Measurements from ENCODE around the gene H2AZ2. TPM values are rescaled to one million over a fixed set of nuclear protein-coding genes. Genes with fewer than 3 reads are reported as not detected.
A peak's percentile ranks its signal among the peaks of the same experiment; 100 is the strongest.
"Not testable (repeated sequence)": the region's sequence is repeated elsewhere in the genome, so short reads cannot be mapped to it uniquely, and the experiment has no call there.

H2AZ2 gene
- total RNA-seq, 4 donors from 2014 or later, result 207 to 242 (median 215) TPM

DNA sequence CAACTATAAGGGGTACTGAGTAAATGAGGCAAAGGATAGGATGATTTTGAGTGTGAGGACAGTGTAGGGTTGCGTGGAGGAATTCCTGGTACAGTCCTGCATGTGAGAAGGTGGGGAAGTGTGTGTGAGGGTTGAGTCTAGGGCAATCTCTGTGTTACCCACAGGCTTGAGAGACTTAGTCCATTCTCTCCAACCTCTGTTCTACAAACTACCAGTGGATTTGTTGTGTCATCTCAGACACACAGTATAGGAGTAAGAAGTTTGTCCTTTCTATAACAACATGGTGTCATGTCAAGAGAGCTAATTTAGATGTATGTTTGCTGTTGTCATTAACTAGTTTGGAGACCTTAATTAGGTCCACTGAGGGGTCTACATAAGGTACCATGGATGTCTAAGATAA, 24.9 kb upstream of the H2AZ2 start:
- Histone ChIP-seq H3K27ac (no peak overlapping the region), H3K4me3 (no peak overlapping the region), H3K9me3 (no peaks in the 10 kb centered on the region), H3K27me3 (no peaks in the 10 kb centered on the region), H3K4me1 (peaks cover 0 to 16% (median 0%) of the 10 kb centered on the region in 3 donors), H3K36me3 (no peaks in the 10 kb centered on the region)
- no peak for TF ChIP-seq EP300 (IDR thresholded peaks at IDR 0.05)
- no peak for TF ChIP-seq CTCF (IDR thresholded peaks at IDR 0.05)
- TF ChIP-seq POLR2A (IDR thresholded peaks at IDR 0.05), result no peak
- no peak for TF ChIP-seq POLR2AphosphoS5 (IDR thresholded peaks at IDR 0.05)
- ATAC-seq, result no peak
- WGBS, 2 donors (ENCODE audit: low coverage in 1 of 2), result 91 to 92% methylated on average over 1 of the region's 1 CpG

DNA sequence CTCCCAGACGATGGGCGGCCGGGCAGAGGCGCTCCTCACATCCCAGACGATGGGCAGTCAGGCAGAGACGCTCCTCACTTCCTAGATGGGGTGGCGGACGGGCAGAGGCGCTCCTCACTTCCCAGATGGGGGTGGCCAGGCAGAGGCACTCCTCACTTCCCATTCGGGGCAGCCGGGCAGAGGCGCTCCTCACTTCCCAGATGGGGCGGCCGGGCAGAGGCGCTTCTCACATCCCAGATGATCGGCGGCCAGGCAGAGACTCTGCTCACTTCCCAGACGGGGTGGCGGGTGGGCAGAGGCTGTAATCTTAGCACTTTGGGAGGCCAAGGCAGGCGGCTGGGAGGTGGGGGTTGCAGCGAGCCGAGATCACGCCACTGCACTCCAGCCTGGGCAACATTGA, 24.0 kb upstream of the H2AZ2 start:
- no CpG with 5 or more reads among the region's 23 CpGs for WGBS, 2 donors (ENCODE audit: low coverage in 1 of 2)
- not testable (repeated sequence) for H3K36me3 ChIP-seq, H3K27me3 ChIP-seq

DNA sequence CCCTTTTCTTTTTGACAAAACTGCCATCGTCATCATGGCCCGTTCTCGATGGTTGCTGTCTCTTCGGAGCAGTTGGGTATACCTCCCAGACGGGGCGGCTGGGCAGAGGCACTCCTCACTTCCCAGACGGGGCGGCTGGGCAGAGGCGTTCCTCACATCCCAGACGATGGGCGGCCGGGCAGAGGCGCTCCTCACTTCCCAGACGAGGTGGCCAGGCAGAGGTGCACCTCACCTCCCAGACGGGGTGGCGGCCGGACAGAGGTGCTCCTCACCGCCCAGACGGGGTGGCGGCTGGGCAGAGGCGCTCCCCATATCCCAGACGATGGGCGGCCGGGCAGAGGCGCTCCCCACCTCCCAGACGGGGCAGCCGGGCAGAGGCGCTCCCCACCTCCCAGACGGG, 22.9 kb upstream of the H2AZ2 start:
- WGBS, 2 donors (ENCODE audit: low coverage in 1 of 2), result 86% methylated on average over 4 of the region's 29 CpGs; no CpG with 5 or more reads in 1 of the 2 donors
- H3K4me1 ChIP-seq, result peaks cover 0 to 11% (median 0%) of the 10 kb centered on the region in 3 donors
- H3K36me3 ChIP-seq, H3K4me3 ChIP-seq, H3K27me3 ChIP-seq, ATAC-seq, H3K9me3 ChIP-seq, H3K27ac ChIP-seq: not testable (repeated sequence)

More for the DNA sequence above, 24.0 kb upstream of the H2AZ2 start:
- H3K27ac ChIP-seq, H3K9me3 ChIP-seq, H3K4me3 ChIP-seq, ATAC-seq: not testable (repeated sequence)
- H3K4me1 ChIP-seq, result peaks cover 0 to 16% (median 0%) of the 10 kb centered on the region in 3 donors

GRCh38 chr7:44870336-44870735, 22.4 kb upstream of the H2AZ2 start:
- 46 to 88% methylated on average over 3 of the region's 3 CpGs for WGBS, 2 donors (ENCODE audit: low coverage in 1 of 2)
- peaks cover 0 to 11% (median 0%) of the 10 kb centered on the region in 3 donors for H3K4me1 ChIP-seq
- not testable (repeated sequence) for ATAC-seq, H3K27ac ChIP-seq, H3K36me3 ChIP-seq, H3K27me3 ChIP-seq, H3K4me3 ChIP-seq, H3K9me3 ChIP-seq

GRCh38 chr7:44867073-44867995, 19.4 kb upstream of the H2AZ2 start:
- Histone ChIP-seq H3K36me3 (no peaks in the 10 kb centered on the region), H3K4me3 (no peak overlapping the region), H3K4me1 (peaks cover 0 to 11% (median 0%) of the 10 kb centered on the region in 3 donors), H3K27me3 (no peaks in the 10 kb centered on the region), H3K27ac (peak overlapping the region in 3 of 4 donors; percentile 25 to 73 (median 35)), H3K9me3 (no peaks in the 10 kb centered on the region)
- peak; percentile 87 for ATAC-seq
- 39 to 52% methylated on average over 2 to 4 of the region's 4 CpGs for WGBS, 2 donors (ENCODE audit: low coverage in 1 of 2)
- TF ChIP-seq EP300 (IDR thresholded peaks at IDR 0.05) (no peak), POLR2A (IDR thresholded peaks at IDR 0.05) (no peak), CTCF (IDR thresholded peaks at IDR 0.05) (no peak), POLR2AphosphoS5 (IDR thresholded peaks at IDR 0.05) (peak; percentile 39)

DNA sequence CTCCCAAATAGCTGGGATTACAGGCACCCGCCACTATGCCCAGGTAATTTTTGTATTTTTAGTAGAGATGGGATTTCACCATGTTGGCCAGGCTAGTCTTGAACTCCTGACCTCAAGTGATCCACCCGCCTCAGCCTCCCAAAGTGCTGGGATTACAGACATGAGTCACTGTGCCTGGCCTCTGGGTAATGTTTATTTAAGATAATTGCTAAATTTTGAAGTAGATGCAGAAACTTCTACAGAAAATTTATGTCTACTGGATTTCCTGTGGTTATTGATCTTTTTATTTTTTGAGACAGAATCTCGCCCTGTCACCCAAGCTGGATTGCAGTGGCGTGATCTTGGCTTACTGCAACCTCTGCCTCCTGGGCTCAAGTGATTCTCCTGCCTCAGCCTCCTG, 14.1 kb upstream of the H2AZ2 start:
- H3K27ac ChIP-seq, H3K36me3 ChIP-seq, H3K9me3 ChIP-seq, H3K4me1 ChIP-seq, H3K27me3 ChIP-seq, ATAC-seq, H3K4me3 ChIP-seq: not testable (repeated sequence)
- 73 to 80% methylated on average over 1 to 4 of the region's 4 CpGs for WGBS, 2 donors (ENCODE audit: low coverage in 1 of 2)

GRCh38 chr7:44858161-44858560, 10.3 kb upstream of the H2AZ2 start:
- H3K36me3 ChIP-seq, result no peaks in the 10 kb centered on the region
- WGBS, 2 donors (ENCODE audit: low coverage in 1 of 2), result 67 to 75% methylated on average over 1 of the region's 2 CpGs
- no peaks in the 10 kb centered on the region for H3K9me3 ChIP-seq
- no peak for ATAC-seq
- no peaks in the 10 kb centered on the region for H3K27me3 ChIP-seq
- no peak overlapping the region for H3K4me3 ChIP-seq
- H3K27ac ChIP-seq, result no peak overlapping the region
- H3K4me1 ChIP-seq, result peaks cover 0 to 8% (median 0%) of the 10 kb centered on the region in 3 donors
- TF ChIP-seq EP300 (IDR thresholded peaks at IDR 0.05), result no peak
- no peak for TF ChIP-seq POLR2AphosphoS5 (IDR thresholded peaks at IDR 0.05)
- TF ChIP-seq POLR2A (IDR thresholded peaks at IDR 0.05), result no peak
- peak in 3 of 4 experiments; percentile 13 to 22 (median 18) for TF ChIP-seq CTCF (IDR thresholded peaks at IDR 0.05)

Data from gastroesophageal sphincter (tissue), 4 donors.